GM12891 (cell line): Measurements from ENCODE around the gene HDDC3.

Experiments used
- PAX5 ChIP-seq: IDR thresholded peaks from 2 replicates; pipeline ENCODE4 v1.6.1; 2011; ENCODE audit warnings: low read length, moderate library complexity, mild to moderate bottlenecking; ENCODE audit not compliant: insufficient read depth, severe bottlenecking
- POLR2A ChIP-seq: IDR thresholded peaks from 2 replicates; pipeline ENCODE4 v1.6.1; 2011; ENCODE audit warnings: low read depth, low read length, control low read depth
- POLR2AphosphoS5 ChIP-seq: IDR thresholded peaks from 2 replicates; pipeline ENCODE4 v1.6.1; 2011; ENCODE audit warnings: low read depth, low read length, control low read depth
- POU2F2 ChIP-seq: IDR thresholded peaks from 2 replicates; pipeline ENCODE4 v1.6.1; 2011; ENCODE audit warnings: low read depth, mild to moderate bottlenecking, control low read depth, low read length, moderate library complexity
- TAF1 ChIP-seq: IDR thresholded peaks from 2 replicates; pipeline ENCODE4 v1.6.1; 2011; ENCODE audit warnings: low read depth, low read length, control low read depth

- TF ChIP-seq POLR2AphosphoS5 (no peak), POLR2A (no peak), POU2F2 (no peak), PAX5 (no peak), TAF1 (no peak)
Measured at GRCh38 chr15:90956274-90957030, 24.1 kb upstream of the HDDC3 start.
